GM23338 (cell line): Measurements from ENCODE around the gene RRAS. TPM values are rescaled to one million over a fixed set of nuclear protein-coding genes. Genes with fewer than 3 reads are reported as not detected.

Experiments used
- ATAC-seq: fragments of 200-7000 bp; cut with Tn5 transposase; 3 replicates; pipeline ENCODE4 v1.9.1; 2020
- DNase-seq: peaks from one replicate; pipeline ENCODE4 v3.0.0-alpha.2; 2015; ENCODE audit warnings: low spot score
- H2AFZ ChIP-seq: fragments of 200-600 bp; sonication (generic); 2 replicates; pipeline ENCODE4 v1.8.0; 2016; ENCODE audit warnings: antibody characterized with exemption, mild to moderate bottlenecking, moderate library complexity
- H3F3A ChIP-seq: fragments of 200-600 bp; sonication (generic); replicated peaks from 2 replicates; pipeline ENCODE4 v1.8.0; 2017; ENCODE audit warnings: antibody characterized with exemption, mixed run types, low read depth
- H3K27ac ChIP-seq: fragments of 200-600 bp; sonication (generic); 2 replicates; pipeline ENCODE4 v1.6.1; 2016; ENCODE audit warnings: low read depth
- H3K27me3 ChIP-seq: fragments of 200-600 bp; sonication (generic); 2 replicates; pipeline ENCODE4 v1.8.0; 2016; ENCODE audit warnings: mild to moderate bottlenecking, mixed run types, moderate library complexity; ENCODE audit not compliant: insufficient read depth
- H3K36me3 ChIP-seq: fragments of 200-600 bp; sonication (generic); 2 replicates; pipeline ENCODE4 v1.8.0; 2016; ENCODE audit warnings: mild to moderate bottlenecking; ENCODE audit not compliant: insufficient read depth
- H3K4me1 ChIP-seq: fragments of 200-600 bp; sonication (generic); 2 replicates; pipeline ENCODE4 v1.8.0; 2016; ENCODE audit warnings: mild to moderate bottlenecking, moderate library complexity; ENCODE audit not compliant: insufficient read depth
- H3K4me2 ChIP-seq: fragments of 200-600 bp; sonication (generic); 2 replicates; pipeline ENCODE4 v1.7.1; 2017; ENCODE audit warnings: mixed run types
- H3K4me3 ChIP-seq: fragments of 200-600 bp; sonication (generic); 2 replicates; pipeline ENCODE4 v1.6.1; 2016; ENCODE audit warnings: mixed run types
- H3K79me2 ChIP-seq: fragments of 200-600 bp; sonication (generic); replicated peaks from 2 replicates; pipeline ENCODE4 v1.8.0; 2017; ENCODE audit warnings: mild to moderate bottlenecking; ENCODE audit not compliant: insufficient read depth
- H3K9me2 ChIP-seq: fragments of 200-600 bp; sonication (generic); 2 replicates; pipeline ENCODE4 v1.8.0; 2017; ENCODE audit not compliant: insufficient read depth
- H4K20me1 ChIP-seq: fragments of 200-600 bp; sonication (generic); replicated peaks from 2 replicates; pipeline ENCODE4 v1.8.0; 2017; ENCODE audit warnings: mild to moderate bottlenecking; ENCODE audit not compliant: insufficient read depth
- H3K27ac Mint-ChIP-seq: 2 replicates; pipeline ENCODE4 v1.8.0; 2020; ENCODE audit warnings: inconsistent platforms, mild to moderate bottlenecking, moderate library complexity, mixed read lengths
- H3K27me3 Mint-ChIP-seq: 3 replicates; pipeline ENCODE4 v1.8.0; 2022; ENCODE audit warnings: low read depth, mild to moderate bottlenecking, moderate library complexity, mixed read lengths, inconsistent platforms; ENCODE audit not compliant: insufficient read depth, poor library complexity
- H3K36me3 Mint-ChIP-seq: 3 replicates; pipeline ENCODE4 v1.8.0; 2021; ENCODE audit warnings: low read depth, mild to moderate bottlenecking, inconsistent platforms, moderate library complexity, mixed read lengths
- H3K4me1 Mint-ChIP-seq: 3 replicates; pipeline ENCODE4 v1.8.0; 2020; ENCODE audit warnings: mild to moderate bottlenecking, inconsistent platforms, mixed read lengths
- H3K4me3 Mint-ChIP-seq: 3 replicates; pipeline ENCODE4 v1.8.0; 2021; ENCODE audit warnings: moderate library complexity, mild to moderate bottlenecking, inconsistent platforms, mixed read lengths
- H3K9me3 Mint-ChIP-seq: 3 replicates; pipeline ENCODE4 v1.8.0; 2020; ENCODE audit warnings: moderate library complexity, mild to moderate bottlenecking, inconsistent platforms, mixed read lengths
- CREB1 ChIP-seq: fragments of 250-450 bp; sonication (Bioruptor Pico); IDR thresholded peaks from 2 replicates; pipeline ENCODE4 v1.5.0; 2020; ENCODE audit warnings: low read depth, mild to moderate bottlenecking, moderate library complexity
- CTCF ChIP-seq, 2 experiments: fragments of 200-600 bp in 1 of 2; sonication (generic) in 1 of 2; conservative IDR thresholded peaks; 2 replicates each; pipeline versions ENCODE4 v1.5.1 to v1.6.1; 2016 to 2017; ENCODE audit warnings: antibody characterized with exemption in 2 of 2, low read depth in 2 of 2, mild to moderate bottlenecking in 2 of 2, moderate library complexity in 1 of 2
- ETS1 ChIP-seq: IDR thresholded peaks from 2 replicates; pipeline ENCODE4 v1.6.1; 2016; ENCODE audit warnings: antibody characterized with exemption
- EZH2phosphoT487 ChIP-seq: fragments of 200-600 bp; sonication (generic); IDR thresholded peaks from one replicate; pipeline ENCODE4 v1.8.1; 2018; ENCODE audit warnings: antibody characterized with exemption; ENCODE audit not compliant: unreplicated experiment
- JUNB ChIP-seq: IDR thresholded peaks from one replicate; pipeline ENCODE4 v1.6.1; 2016; ENCODE audit warnings: antibody characterized with exemption; ENCODE audit not compliant: unreplicated experiment
- REST ChIP-seq: IDR thresholded peaks from one replicate; pipeline ENCODE4 v1.6.1; 2018; ENCODE audit warnings: antibody characterized with exemption; ENCODE audit not compliant: unreplicated experiment
- polyA plus RNA-seq: library from polyadenylated mRNA; unstranded; fragments of >200 nt; fragmentation: Nextera tagmentation; extraction: Ambion mirVana; gene quantifications from 2 replicates; pipeline ENCODE4 v1.2.1, GENCODE V29; 2016
- total RNA-seq: library from RNA; depleted of rRNA; stranded (reverse); fragments of >200 nt; shearing (Covaris generic); gene quantifications from 2 replicates; pipeline ENCODE4 v1.2.3, GENCODE V29; 2014

The RRAS gene
- total and polyA plus RNA-seq, 2 experiments from 2014 or later, result 9.3 to 30.0 TPM

GRCh38 chr19:49662011-49662410 lies 22.1 kb upstream of the RRAS start (continued):
- TF ChIP-seq REST, result no peak
- TF ChIP-seq CTCF (conservative IDR thresholded peaks at IDR 0.05; ENCODE audit: low read depth in 2 of 2), result no peak
- TF ChIP-seq ETS1, result no peak

- Histone ChIP-seq H3K79me2 (peaks cover 16% of the 10 kb centered on the region), H2AFZ (no peak overlapping the region), H3K4me2 (no peak overlapping the region), H3K4me1 (peaks cover 5% of the 10 kb centered on the region; the same call in 1 of the 2 replicates), H3K27me3 (no peaks in the 10 kb centered on the region), H3K27ac (no peak overlapping the region), H3K4me3 (no peak overlapping the region), H3K9me2 (no peaks in the 10 kb centered on the region), H4K20me1 (peaks cover 17% of the 10 kb centered on the region), H3F3A (peaks cover 30% of the 10 kb centered on the region), H3K36me3 (peaks cover 16% of the 10 kb centered on the region)
- Mint-ChIP-seq H3K27me3 (peaks cover 29% of the 10 kb centered on the region), H3K27ac (no peak overlapping the region), H3K4me1 (peaks cover 15% of the 10 kb centered on the region), H3K9me3 (peaks cover 19% of the 10 kb centered on the region), H3K36me3 (peaks cover 75% of the 10 kb centered on the region), H3K4me3 (no peak overlapping the region)
- ATAC-seq, result no peak
- DNase-seq, result no peak
- no peak for TF ChIP-seq CTCF (conservative IDR thresholded peaks at IDR 0.05; ENCODE audit: low read depth in 2 of 2)
- no peak for TF ChIP-seq JUNB
- no peak for TF ChIP-seq REST
- TF ChIP-seq EZH2phosphoT487, result no peak
- no peak for TF ChIP-seq CREB1
Observed at GRCh38 chr19:49660338-49660961, 20.5 kb upstream of the RRAS start.
